IMR-90 (cell line): ENCODE data around the gene ANK3. TPM values are rescaled to one million over a fixed set of nuclear protein-coding genes. Genes with fewer than 3 reads are reported as not detected.

Experiments used
- ATAC-seq: fragments of 200-7000 bp; cut with Tn5 transposase; 2 replicates; pipeline ENCODE4 v1.9.1; 2020; ENCODE audit warnings: low read depth, mild to moderate bottlenecking, moderate library complexity
- BruUV-seq: library from RNA; stranded (reverse); fragments of 400-500 nt; replicated peaks from 2 replicates; lab custom pipeline; 2021; lab: Mats Ljungman, UMichigan
- CTCF ChIA-PET: fragments of 300-600 bp; formaldehyde crosslinking; extraction: SDS; loops from one replicate; lab custom pipeline; 2021; ENCODE audit warnings: antibody characterized with exemption; lab: Yijun Ruan, JAX
- POLR2A ChIA-PET: fragments of 300-600 bp; sonication (Branson Sonifier 250); formaldehyde crosslinking; loops from one replicate; lab custom pipeline; 2022; ENCODE audit warnings: antibody characterized with exemption; ENCODE audit not compliant: unreplicated experiment; lab: Charles Lee
- DNase-seq: peaks from one replicate; pipeline ENCODE4 v3.0.0; 2013
- H2AFZ ChIP-seq: replicated peaks from 2 replicates; pipeline ENCODE3; 2013; ENCODE audit warnings: low read length, mild to moderate bottlenecking; ENCODE audit not compliant: poor library complexity
- H2AK5ac ChIP-seq: 2 replicates; pipeline ENCODE4 v1.6.1; 2013; ENCODE audit warnings: low read depth, low read length, inconsistent platforms
- H2AK9ac ChIP-seq: replicated peaks from 2 replicates; pipeline ENCODE3; 2013; ENCODE audit warnings: mild to moderate bottlenecking, low read depth, low read length, moderate library complexity; ENCODE audit not compliant: poor library complexity
- H2BK120ac ChIP-seq: 2 replicates; pipeline ENCODE4 v1.6.1; 2013; ENCODE audit warnings: low read depth, low read length, inconsistent platforms
- H2BK15ac ChIP-seq: 3 replicates; pipeline ENCODE4 v1.6.1; 2013; ENCODE audit warnings: low read depth, low read length, inconsistent platforms
- H2BK20ac ChIP-seq: 2 replicates; pipeline ENCODE4 v1.6.1; 2013; ENCODE audit warnings: low read depth, mild to moderate bottlenecking, inconsistent platforms, low read length, moderate library complexity
- H2BK5ac ChIP-seq: 2 replicates; pipeline ENCODE4 v1.6.1; 2013; ENCODE audit warnings: mild to moderate bottlenecking, low read depth, low read length, inconsistent platforms; ENCODE audit not compliant: poor library complexity, severe bottlenecking
- H3K14ac ChIP-seq: replicated peaks from 2 replicates; pipeline ENCODE4 v1.6.1; 2013; ENCODE audit warnings: low read depth, low read length, inconsistent platforms
- H3K18ac ChIP-seq: 2 replicates; pipeline ENCODE4 v1.6.1; 2013; ENCODE audit warnings: low read depth, low read length, control low read depth
- H3K23ac ChIP-seq: 2 replicates; pipeline ENCODE4 v1.6.1; 2013; ENCODE audit warnings: low read depth, low read length, inconsistent platforms
- H3K27ac ChIP-seq: 2 replicates; pipeline ENCODE4 v1.5.1; 2013; ENCODE audit warnings: mild to moderate bottlenecking, control low read depth, low read length; ENCODE audit not compliant: insufficient read depth
- H3K27me3 ChIP-seq: 2 replicates; pipeline ENCODE4 v1.6.1; 2013; ENCODE audit warnings: low read length; ENCODE audit not compliant: control insufficient read depth, insufficient read depth
- H3K36me3 ChIP-seq: 2 replicates; pipeline ENCODE4 v1.6.1; 2013; ENCODE audit warnings: low read length, mixed read lengths; ENCODE audit not compliant: control insufficient read depth, insufficient read depth
- H3K4ac ChIP-seq: 2 replicates; pipeline ENCODE4 v1.6.1; 2013; ENCODE audit warnings: low read depth, low read length, inconsistent platforms
- H3K4me1 ChIP-seq: 2 replicates; pipeline ENCODE4 v1.6.1; 2013; ENCODE audit warnings: low read length, mixed read lengths; ENCODE audit not compliant: control insufficient read depth, insufficient read depth
- H3K4me2 ChIP-seq: 2 replicates; pipeline ENCODE4 v1.6.1; 2013; ENCODE audit warnings: low read depth, mild to moderate bottlenecking, control low read depth, low read length, moderate library complexity
- H3K4me3 ChIP-seq: 2 replicates; pipeline ENCODE4 v1.5.1; 2013; ENCODE audit warnings: low read depth, mild to moderate bottlenecking, control low read depth, low read length, moderate library complexity; ENCODE audit not compliant: insufficient read depth
- H3K56ac ChIP-seq: 2 replicates; pipeline ENCODE4 v1.6.1; 2013; ENCODE audit warnings: low read length, inconsistent platforms; ENCODE audit not compliant: insufficient read depth; ENCODE audit errors: extremely low read depth
- H3K79me1 ChIP-seq, 2 experiments: 2 replicates each; pipeline ENCODE4 v1.6.1; 2013; ENCODE audit warnings: low read length in 2 of 2, inconsistent platforms in 1 of 2, low read depth in 1 of 2
- H3K9ac ChIP-seq: 2 replicates; pipeline ENCODE4 v1.6.1; 2013; ENCODE audit warnings: low read depth, low read length, control low read depth
- H3K9me1 ChIP-seq: 2 replicates; pipeline ENCODE4 v1.6.1; 2013; ENCODE audit warnings: low read length, inconsistent platforms; ENCODE audit not compliant: insufficient read depth
- H3K9me3 ChIP-seq: 2 replicates; pipeline ENCODE4 v1.6.1; 2013; ENCODE audit warnings: low read length; ENCODE audit not compliant: control insufficient read depth, insufficient read depth
- H4K20me1 ChIP-seq: 2 replicates; pipeline ENCODE4 v1.6.1; 2013; ENCODE audit warnings: low read length, inconsistent platforms; ENCODE audit not compliant: insufficient read depth
- H4K5ac ChIP-seq: 2 replicates; pipeline ENCODE4 v1.6.1; 2013; ENCODE audit warnings: mild to moderate bottlenecking, low read depth, low read length, control low read depth
- H4K8ac ChIP-seq, 2 experiments: 2 replicates each; pipeline ENCODE4 v1.6.1; 2013; ENCODE audit warnings: low read depth in 2 of 2, low read length in 2 of 2, control low read depth in 1 of 2, inconsistent platforms in 1 of 2
- H4K91ac ChIP-seq: 2 replicates; pipeline ENCODE4 v1.6.1; 2013; ENCODE audit warnings: low read depth, low read length, inconsistent platforms; ENCODE audit not compliant: insufficient read depth
- BHLHE40 ChIP-seq: fragments of 150-350 bp; IDR thresholded peaks from 2 replicates; pipeline ENCODE4 v1.6.1; 2016; ENCODE audit warnings: mild to moderate bottlenecking, low read depth, low read length
- CEBPB ChIP-seq: IDR thresholded peaks from 2 replicates; pipeline ENCODE4 v1.6.1; 2012; ENCODE audit warnings: low read depth, low read length, improper control_type of control experiment
- CHD1 ChIP-seq: IDR thresholded peaks from 2 replicates; pipeline ENCODE4 v1.6.1; 2012; ENCODE audit warnings: low read depth, low read length, improper control_type of control experiment
- FOS ChIP-seq: fragments of 150-350 bp; IDR thresholded peaks from 2 replicates; pipeline ENCODE4 v1.6.1; 2016; ENCODE audit warnings: low read depth, low read length
- MAFK ChIP-seq: IDR thresholded peaks from 2 replicates; pipeline ENCODE4 v1.6.1; 2012; ENCODE audit warnings: low read depth, low read length, improper control_type of control experiment
- MAZ ChIP-seq: IDR thresholded peaks from 2 replicates; pipeline ENCODE4 v1.6.1; 2012; ENCODE audit warnings: low read depth, mild to moderate bottlenecking, low read length, improper control_type of control experiment, moderate library complexity, borderline replicate concordance
- MXI1 ChIP-seq: IDR thresholded peaks from 2 replicates; pipeline ENCODE4 v1.6.1; 2012; ENCODE audit warnings: low read depth, mild to moderate bottlenecking, low read length, moderate library complexity, borderline replicate concordance
- NFE2L2 ChIP-seq: fragments of 150-350 bp; IDR thresholded peaks from 2 replicates; pipeline ENCODE4 v1.6.1; 2016; ENCODE audit warnings: low read depth, mild to moderate bottlenecking, low read length
- POLR2A ChIP-seq: IDR thresholded peaks from 2 replicates; pipeline ENCODE4 v1.6.1; 2012; ENCODE audit warnings: mild to moderate bottlenecking, low read depth, low read length
- RAD21 ChIP-seq: IDR thresholded peaks from 2 replicates; pipeline ENCODE4 v1.6.1; 2012; ENCODE audit warnings: low read length, improper control_type of control experiment
- RCOR1 ChIP-seq: IDR thresholded peaks from 2 replicates; pipeline ENCODE4 v1.6.1; 2012; ENCODE audit warnings: mild to moderate bottlenecking, low read length, improper control_type of control experiment; ENCODE audit not compliant: insufficient replicate concordance
- RFX5 ChIP-seq: IDR thresholded peaks from 2 replicates; pipeline ENCODE4 v1.8.0; 2012; ENCODE audit warnings: low read depth, mild to moderate bottlenecking, low read length, moderate library complexity
- SMC3 ChIP-seq: fragments of 150-350 bp; IDR thresholded peaks from 2 replicates; pipeline ENCODE4 v1.6.1; 2016; ENCODE audit warnings: low read depth, mild to moderate bottlenecking, antibody characterized with exemption, low read length, moderate library complexity
- WGBS, 2 experiments: methylation state at CpG; one replicate each; pipeline versions ENCODE4 v1.1.5 to v1.1.7; 2013; ENCODE audit warnings: missing lambda C conversion rate in 2 of 2; ENCODE audit not compliant: insufficient read length in 1 of 2; ENCODE audit errors: extremely low coverage in 2 of 2; 5-methylcytosine and 5-hydroxymethylcytosine counted together
- dilution Hi-C: fragments of 300-500 bp; cut with HindIII; formaldehyde crosslinking; loops from one replicate; pipeline ENCODE4 v1.14.3; 2018; ENCODE audit warnings: low sequenced_read_pairs; ENCODE audit not compliant: unreplicated experiment
- in situ Hi-C: fragments of 300-500 bp; cut with MboI; formaldehyde crosslinking; loops from 3 replicates; pipeline ENCODE4 v1.14.3; 2019; ENCODE audit warnings: low sequenced_read_pairs, inconsistent platforms, mixed read lengths
- intact Hi-C: fragments of 100-400 bp; cut with micrococcal nuclease; formaldehyde crosslinking; loops from 2 replicates; pipeline ENCODE4 v1.10.0; 2022
- polyA plus RNA-seq, 3 experiments: library from polyadenylated mRNA; depleted of rRNA; stranded (reverse); fragments of >200 nt; gene quantifications; 2 replicates each; pipeline ENCODE4 v1.2.3, GENCODE V29; 2012; ENCODE audit warnings: low replicate concordance in 1 of 3
- total RNA-seq: library from RNA; depleted of rRNA; stranded (reverse); fragments of >200 nt; gene quantifications from 2 replicates; pipeline ENCODE4 v1.2.3, GENCODE V29; 2012
- TF ChIP-seq, protein P1 (sequence below): conservative IDR thresholded peaks from 2 replicates; pipeline ENCODE4 v1.5.1; 2012; ENCODE audit warnings: mild to moderate bottlenecking, low read depth, low read length, improper control_type of control experiment
- TF ChIP-seq, protein P2 (sequence below): fragments of 150-350 bp; IDR thresholded peaks from 2 replicates; pipeline ENCODE4 v1.6.1; 2016; ENCODE audit warnings: low read depth, mild to moderate bottlenecking, low read length, moderate library complexity, borderline replicate concordance
- TF ChIP-seq, protein P3 (sequence below): fragments of 150-350 bp; IDR thresholded peaks from 2 replicates; pipeline ENCODE4 v1.6.1; 2017; ENCODE audit warnings: mild to moderate bottlenecking, antibody characterized with exemption, low read length, low read depth

Gene ANK3
- total and polyA plus RNA-seq, 2 of the 4 experiments (the other 2 are of a cell fraction): 0.63 to 1.8 TPM

DNA sequence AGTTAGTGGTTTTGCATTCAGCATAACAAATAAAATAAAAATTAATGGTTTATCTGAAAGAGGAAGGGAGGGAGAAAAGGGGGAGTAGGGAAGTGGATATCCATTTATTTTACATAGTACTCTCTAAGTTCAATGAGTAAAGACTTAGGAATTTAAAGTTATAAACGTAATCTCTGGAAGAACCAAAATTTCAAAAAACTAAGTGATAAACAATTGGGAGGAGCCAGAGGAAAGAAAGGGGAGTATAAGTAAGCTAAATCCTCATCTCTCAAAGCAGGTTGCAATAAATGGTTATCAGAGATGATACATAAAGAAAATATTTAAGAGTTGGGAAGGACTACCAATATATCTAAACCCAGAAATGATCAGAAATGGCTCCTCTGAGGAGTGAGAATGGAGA, 46.4 kb downstream of the ANK3 start:
- BruUV-seq: no TSS peak
- CTCF ChIA-PET: no interaction called here
- dilution Hi-C loops: no loop called here
- TF ChIP-seq NFE2L2 (no peak), BHLHE40 (no peak), SMC3 (no peak), MAZ (no peak), RFX5 (no peak), FOS (no peak), CHD1 (no peak), RCOR1 (no peak), RAD21 (no peak), MXI1 (no peak), POLR2A (no peak), MAFK (no peak), CEBPB (no peak)
- TF ChIP-seq, protein P1, sequence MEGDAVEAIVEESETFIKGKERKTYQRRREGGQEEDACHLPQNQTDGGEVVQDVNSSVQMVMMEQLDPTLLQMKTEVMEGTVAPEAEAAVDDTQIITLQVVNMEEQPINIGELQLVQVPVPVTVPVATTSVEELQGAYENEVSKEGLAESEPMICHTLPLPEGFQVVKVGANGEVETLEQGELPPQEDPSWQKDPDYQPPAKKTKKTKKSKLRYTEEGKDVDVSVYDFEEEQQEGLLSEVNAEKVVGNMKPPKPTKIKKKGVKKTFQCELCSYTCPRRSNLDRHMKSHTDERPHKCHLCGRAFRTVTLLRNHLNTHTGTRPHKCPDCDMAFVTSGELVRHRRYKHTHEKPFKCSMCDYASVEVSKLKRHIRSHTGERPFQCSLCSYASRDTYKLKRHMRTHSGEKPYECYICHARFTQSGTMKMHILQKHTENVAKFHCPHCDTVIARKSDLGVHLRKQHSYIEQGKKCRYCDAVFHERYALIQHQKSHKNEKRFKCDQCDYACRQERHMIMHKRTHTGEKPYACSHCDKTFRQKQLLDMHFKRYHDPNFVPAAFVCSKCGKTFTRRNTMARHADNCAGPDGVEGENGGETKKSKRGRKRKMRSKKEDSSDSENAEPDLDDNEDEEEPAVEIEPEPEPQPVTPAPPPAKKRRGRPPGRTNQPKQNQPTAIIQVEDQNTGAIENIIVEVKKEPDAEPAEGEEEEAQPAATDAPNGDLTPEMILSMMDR: no peak
- TF ChIP-seq, protein P2, sequence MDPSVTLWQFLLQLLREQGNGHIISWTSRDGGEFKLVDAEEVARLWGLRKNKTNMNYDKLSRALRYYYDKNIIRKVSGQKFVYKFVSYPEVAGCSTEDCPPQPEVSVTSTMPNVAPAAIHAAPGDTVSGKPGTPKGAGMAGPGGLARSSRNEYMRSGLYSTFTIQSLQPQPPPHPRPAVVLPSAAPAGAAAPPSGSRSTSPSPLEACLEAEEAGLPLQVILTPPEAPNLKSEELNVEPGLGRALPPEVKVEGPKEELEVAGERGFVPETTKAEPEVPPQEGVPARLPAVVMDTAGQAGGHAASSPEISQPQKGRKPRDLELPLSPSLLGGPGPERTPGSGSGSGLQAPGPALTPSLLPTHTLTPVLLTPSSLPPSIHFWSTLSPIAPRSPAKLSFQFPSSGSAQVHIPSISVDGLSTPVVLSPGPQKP: no peak
- TF ChIP-seq, protein P3, sequence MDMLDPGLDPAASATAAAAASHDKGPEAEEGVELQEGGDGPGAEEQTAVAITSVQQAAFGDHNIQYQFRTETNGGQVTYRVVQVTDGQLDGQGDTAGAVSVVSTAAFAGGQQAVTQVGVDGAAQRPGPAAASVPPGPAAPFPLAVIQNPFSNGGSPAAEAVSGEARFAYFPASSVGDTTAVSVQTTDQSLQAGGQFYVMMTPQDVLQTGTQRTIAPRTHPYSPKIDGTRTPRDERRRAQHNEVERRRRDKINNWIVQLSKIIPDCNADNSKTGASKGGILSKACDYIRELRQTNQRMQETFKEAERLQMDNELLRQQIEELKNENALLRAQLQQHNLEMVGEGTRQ: no peak
- Histone ChIP-seq H2BK15ac (no peak overlapping the region), H2BK20ac (0 out of 2 replicates have a peak overlapping the region, but pooled peaks have one; percentile 77), H2AK9ac (no peak overlapping the region), H3K14ac (no peak overlapping the region), H3K36me3 (no peaks in the 10 kb centered on the region), H3K79me1 (no peaks in the 10 kb centered on the region), H3K18ac (no peak overlapping the region), H2AFZ (no peak overlapping the region), H3K23ac (no peak overlapping the region), H3K9me1 (peaks cover 2% of the 10 kb centered on the region; the same call in 1 of the 2 replicates), H3K4me3 (no peak overlapping the region), H2AK5ac (no peak overlapping the region), H4K5ac (no peak overlapping the region), H4K91ac (no peak overlapping the region), H3K4ac (no peak overlapping the region), H3K56ac (no peak overlapping the region), H3K4me2 (no peak overlapping the region), H3K9me3 (no peaks in the 10 kb centered on the region), H2BK5ac (no peak overlapping the region), H3K27ac (no peak overlapping the region), H3K9ac (no peak overlapping the region), H2BK120ac (no peak overlapping the region), H4K20me1 (no peaks in the 10 kb centered on the region), H4K8ac (no peak overlapping the region), H3K4me1 (peaks cover 2% of the 10 kb centered on the region), H3K27me3 (no peaks in the 10 kb centered on the region)
- WGBS, 2 experiments: no CpG with 5 or more reads among the region's 1 CpG
- DNase-seq (peak; percentile 48), ATAC-seq (peak; percentile 83)
- POLR2A ChIA-PET: no interaction called here
- in situ Hi-C loops: no loop called here
- intact Hi-C loops: no loop called here
